Stimulated activated CD4-positive, alpha-beta T cell treated with anti-CD3 and anti-CD28 coated beads, TNF-alpha, amount 100 ng/mL, for 4 hours (primary cell): ENCODE measurements around the gene FOXA2.

Experiments
- DNase-seq, 3 experiments: peaks; one replicate each; pipeline ENCODE4 v3.0.0-alpha.2; 2020; ENCODE audit warnings: low read depth in 3 of 3

Gene FOXA2

GRCh38 chr20:22536956-22537756 is 47.2 kb downstream of the FOXA2 start:
- DNase-seq: no peak

- DNase-seq: no peak
These were observed 48.1 kb downstream of the FOXA2 start for GRCh38 chr20:22536141-22536828.

DNA sequence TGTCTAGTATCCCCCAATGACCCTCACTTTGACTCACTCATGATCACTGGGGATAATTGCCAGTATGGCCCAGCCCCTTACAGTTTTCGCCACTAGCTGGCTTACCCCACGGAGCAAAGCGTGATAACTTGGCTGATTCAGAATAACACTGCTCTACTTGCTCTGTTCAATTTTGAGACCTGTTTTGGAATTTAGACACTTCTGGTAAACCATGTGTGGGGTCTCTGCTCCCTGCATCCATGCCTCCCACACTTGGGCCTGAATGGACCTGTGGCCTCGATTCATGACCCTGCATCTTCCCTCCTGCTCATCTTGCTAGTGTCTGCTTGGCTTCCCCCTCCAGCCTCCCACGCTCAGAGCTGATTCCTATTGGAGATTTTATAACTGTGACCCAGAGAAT is 48.9 kb downstream of the FOXA2 start:
- DNase-seq: no peak

- no peak for DNase-seq
These were observed 50.3 kb downstream of the FOXA2 start for GRCh38 chr20:22533823-22534751.

DNA sequence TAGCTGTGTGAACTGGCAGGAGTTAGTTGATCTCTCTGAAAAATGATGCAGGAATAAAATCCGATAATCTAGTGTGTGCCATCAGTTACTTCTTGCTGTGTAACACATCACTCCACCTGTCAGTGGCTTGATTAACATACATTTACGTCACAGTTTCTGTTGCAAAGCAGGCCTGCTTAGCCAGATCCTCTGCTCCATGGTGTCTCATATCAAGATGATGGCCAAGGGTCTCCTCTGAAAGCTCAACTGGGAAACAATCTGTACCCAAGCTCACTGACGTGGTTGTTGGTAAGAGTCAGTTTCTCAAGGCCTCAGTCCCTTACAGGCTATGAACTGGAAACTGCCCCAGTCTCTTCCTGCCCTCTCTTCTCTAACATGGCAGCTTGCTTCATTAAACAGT is 51.8 kb downstream of the FOXA2 start:
- no peak for DNase-seq

- DNase-seq: no peak
These were observed 52.6 kb downstream of the FOXA2 start for GRCh38 chr20:22531756-22532155.

DNA sequence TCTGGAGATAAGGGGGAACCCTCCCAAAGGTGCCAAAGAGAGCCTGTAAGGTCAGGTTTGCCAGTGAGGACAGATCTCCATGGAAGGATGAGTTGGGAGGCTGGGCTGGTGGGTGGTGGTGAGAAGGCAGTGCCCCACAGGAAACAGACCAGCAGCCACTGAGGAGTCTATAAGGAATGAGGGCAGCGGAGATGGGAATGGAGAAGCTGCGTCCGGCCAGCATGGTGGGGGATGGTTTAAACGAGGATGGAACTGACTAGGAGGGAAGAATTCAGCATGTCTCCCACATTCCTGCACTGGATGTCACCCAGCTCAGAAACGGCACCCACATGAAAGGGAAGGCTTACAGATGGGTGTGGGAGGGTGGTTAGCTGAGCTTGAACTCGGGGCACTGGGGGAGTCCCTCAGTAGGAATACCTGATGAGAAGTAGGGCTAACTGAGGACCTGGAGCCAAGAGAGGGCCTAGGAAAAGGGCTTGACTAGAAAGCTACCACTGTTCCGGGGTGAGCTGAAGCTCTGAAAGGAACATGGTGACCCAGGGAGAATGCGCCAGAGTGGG is 53.2 kb downstream of the FOXA2 start:
- DNase-seq: no peak
